SJSA1 (cell line): ENCODE results near the gene RUNDC3A. TPM values are rescaled to one million over a fixed set of nuclear protein-coding genes. Genes with fewer than 3 reads are reported as not detected.

ENCODE experiments used
- total RNA-seq: library from RNA; depleted of rRNA; stranded (reverse); fragments of >200 nt; shearing (Covaris generic); gene quantifications from 2 replicates; pipeline ENCODE4 v1.2.3, GENCODE V29; 2014; rRNA removed

RUNDC3A gene
- total RNA-seq, 1 experiment from 2014 or later, result not detected

Other genes with a start within 250 kb of the RUNDC3A start
- 44.0 and 69.7 TPM in 2 replicates for gene LSM12, start 241.9 kb upstream of the RUNDC3A start, total RNA-seq
- 24.4 and 36.2 TPM in 2 replicates for gene G6PC3, start 237.9 kb upstream of the RUNDC3A start, total RNA-seq
- gene HDAC5, start 185.0 kb upstream of the RUNDC3A start, total RNA-seq, result 143 and 298 TPM in 2 replicates
- gene HROB, start 166.7 kb upstream of the RUNDC3A start, total RNA-seq, result 10.1 and 10.2 TPM in 2 replicates
- gene ASB16, start 137.9 kb upstream of the RUNDC3A start, total RNA-seq, result not detected in 2 replicates
- 22.6 and 42.6 TPM in 2 replicates for gene TMUB2, start 121.6 kb upstream of the RUNDC3A start, total RNA-seq
- 62.6 and 67.4 TPM in 2 replicates for gene ATXN7L3, start 108.7 kb upstream of the RUNDC3A start, total RNA-seq
- gene UBTF, start 88.9 kb upstream of the RUNDC3A start, total RNA-seq, result 63.6 and 80.0 TPM in 2 replicates
- gene SLC4A1, start 40.5 kb upstream of the RUNDC3A start, total RNA-seq, result not detected in 2 replicates
- 129 and 159 TPM in 2 replicates for gene SLC25A39, start 16.2 kb downstream of the RUNDC3A start, total RNA-seq
- gene GRN, start 36.7 kb downstream of the RUNDC3A start, total RNA-seq, result 190 and 246 TPM in 2 replicates
- gene FAM171A2, start 55.3 kb downstream of the RUNDC3A start, total RNA-seq, result 6.9 and 8.6 TPM in 2 replicates
- 0.29 TPM in 1 of 2 replicates, not detected in the other for gene ITGA2B, start 81.0 kb downstream of the RUNDC3A start, total RNA-seq
- 5.6 and 22.7 TPM in 2 replicates for gene GPATCH8, start 194.8 kb downstream of the RUNDC3A start, total RNA-seq
- 17.5 and 21.9 TPM in 2 replicates for gene FZD2, start 248.9 kb downstream of the RUNDC3A start, total RNA-seq